KMS-11 (cell line): Measurements from ENCODE around the gene FKBP4.

Experiments
- H2AFZ ChIP-seq: fragments of 200-600 bp; sonication (generic); 2 replicates; pipeline ENCODE4 v1.6.1; 2016; ENCODE audit warnings: antibody characterized with exemption, mixed run types, low read depth
- H3K27ac ChIP-seq: fragments of 200-600 bp; sonication (generic); 2 replicates; pipeline ENCODE4 v1.6.1; 2016; ENCODE audit warnings: mild to moderate bottlenecking, mixed run types
- H3K27me3 ChIP-seq: fragments of 200-600 bp; sonication (generic); 2 replicates; pipeline ENCODE4 v1.6.1; 2017; ENCODE audit warnings: mild to moderate bottlenecking, low read depth, mixed run types, moderate library complexity; ENCODE audit not compliant: insufficient read depth
- H3K36me3 ChIP-seq: fragments of 200-600 bp; sonication (generic); 2 replicates; pipeline ENCODE4 v1.6.1; 2017; ENCODE audit warnings: mild to moderate bottlenecking, mixed run types; ENCODE audit not compliant: insufficient read depth
- H3K4me1 ChIP-seq: fragments of 200-600 bp; sonication (generic); 2 replicates; pipeline ENCODE4 v1.6.1; 2016; ENCODE audit warnings: mild to moderate bottlenecking, low read depth, mixed run types; ENCODE audit not compliant: poor library complexity, severe bottlenecking
- H3K4me2 ChIP-seq: fragments of 200-600 bp; sonication (generic); 2 replicates; pipeline ENCODE4 v1.7.0; 2016; ENCODE audit warnings: mild to moderate bottlenecking, mixed run types
- H3K4me3 ChIP-seq: fragments of 200-600 bp; sonication (generic); IDR thresholded peaks from 2 replicates; pipeline ENCODE4 v1.6.1; 2017; ENCODE audit warnings: low read depth, low read length, mixed read lengths; ENCODE audit not compliant: insufficient read depth
- H3K79me2 ChIP-seq: fragments of 200-600 bp; sonication (generic); 2 replicates; pipeline ENCODE4 v1.6.1; 2016; ENCODE audit warnings: low read depth, mixed run types; ENCODE audit not compliant: insufficient read depth
- H3K9ac ChIP-seq: fragments of 200-600 bp; sonication (generic); 2 replicates; pipeline ENCODE4 v1.6.1; 2016; ENCODE audit warnings: mild to moderate bottlenecking, mixed run types
- H4K20me1 ChIP-seq: fragments of 200-600 bp; sonication (generic); 2 replicates; pipeline ENCODE4 v1.6.1; 2016; ENCODE audit warnings: mild to moderate bottlenecking, mixed run types; ENCODE audit not compliant: insufficient read depth
- CTCF ChIP-seq: fragments of 200-600 bp; sonication (generic); conservative IDR thresholded peaks from 2 replicates; pipeline ENCODE4 v1.6.1; 2017; ENCODE audit warnings: low read depth, mild to moderate bottlenecking, antibody characterized with exemption, low read length, moderate library complexity, mixed read lengths

The FKBP4 gene

GRCh38 chr12:2779281-2779680, 15.5 kb upstream of the FKBP4 start:
- no peaks in the 10 kb centered on the region for H4K20me1 ChIP-seq
- H3K4me1 ChIP-seq = no peaks in the 10 kb centered on the region
- no peak overlapping the region for H3K4me3 ChIP-seq
- no peak for TF ChIP-seq CTCF
- H3K36me3 ChIP-seq = no peaks in the 10 kb centered on the region
- no peaks in the 10 kb centered on the region for H3K79me2 ChIP-seq
- H3K4me2 ChIP-seq = no peak overlapping the region
- H3K9ac ChIP-seq = no peak overlapping the region
- H2AFZ ChIP-seq = no peak overlapping the region
- no peak overlapping the region for H3K27ac ChIP-seq
- no peaks in the 10 kb centered on the region for H3K27me3 ChIP-seq

GRCh38 chr12:2783936-2784600, 10.7 kb upstream of the FKBP4 start:
- no peak overlapping the region for H3K4me3 ChIP-seq
- H3K9ac ChIP-seq = no peak overlapping the region
- H3K79me2 ChIP-seq = no peaks in the 10 kb centered on the region
- H4K20me1 ChIP-seq = no peaks in the 10 kb centered on the region
- no peak overlapping the region for H3K27ac ChIP-seq
- no peaks in the 10 kb centered on the region for H3K4me1 ChIP-seq
- H2AFZ ChIP-seq = peak overlapping the region; percentile 56
- H3K27me3 ChIP-seq = no peaks in the 10 kb centered on the region
- H3K4me2 ChIP-seq = peak overlapping the region; percentile 74
- H3K36me3 ChIP-seq = no peaks in the 10 kb centered on the region
- peak; percentile 86 for TF ChIP-seq CTCF

- Histone ChIP-seq H3K36me3 (no peaks in the 10 kb centered on the region), H4K20me1 (no peaks in the 10 kb centered on the region), H3K9ac (no peak overlapping the region), H3K4me2 (no peak overlapping the region), H3K27me3 (no peaks in the 10 kb centered on the region), H2AFZ (no peak overlapping the region), H3K27ac (no peak overlapping the region), H3K79me2 (no peaks in the 10 kb centered on the region), H3K4me1 (no peaks in the 10 kb centered on the region), H3K4me3 (no peak overlapping the region)
- no peak for TF ChIP-seq CTCF
Measured at GRCh38 chr12:2785017-2785416, 9.8 kb upstream of the FKBP4 start.

GRCh38 chr12:2791089-2791488, 3.7 kb upstream of the FKBP4 start:
- TF ChIP-seq CTCF = no peak
- Histone ChIP-seq H3K36me3 (no peaks in the 10 kb centered on the region), H4K20me1 (peaks cover 3% of the 10 kb centered on the region; the same call in 1 of the 2 replicates), H3K79me2 (peaks cover 5% of the 10 kb centered on the region), H2AFZ (no peak overlapping the region), H3K27me3 (no peaks in the 10 kb centered on the region), H3K9ac (no peak overlapping the region), H3K4me1 (no peaks in the 10 kb centered on the region), H3K4me2 (no peak overlapping the region), H3K4me3 (no peak overlapping the region), H3K27ac (no peak overlapping the region)
